HUES6 (cell line): ENCODE results near the gene RDH12.
A peak's percentile ranks its signal among the peaks of the same experiment; 100 is the strongest.
"Not testable (repeated sequence)": the region's sequence is repeated elsewhere in the genome, so short reads cannot be mapped to it uniquely, and the experiment has no call there.

Experiments used
- H3K27ac ChIP-seq: 2 replicates; pipeline ENCODE4 v1.7.0; 2013; ENCODE audit warnings: low read depth, mild to moderate bottlenecking, low read length, inconsistent platforms
- H3K27me3 ChIP-seq: 2 replicates; pipeline ENCODE4 v1.6.1; 2013; ENCODE audit warnings: low read length; ENCODE audit not compliant: control insufficient read depth, insufficient read depth
- H3K36me3 ChIP-seq: 2 replicates; pipeline ENCODE4 v1.6.1; 2013; ENCODE audit warnings: low read length; ENCODE audit not compliant: control insufficient read depth, insufficient read depth
- H3K4me1 ChIP-seq: 2 replicates; pipeline ENCODE4 v1.6.1; 2013; ENCODE audit warnings: low read length; ENCODE audit not compliant: control insufficient read depth, insufficient read depth
- H3K4me3 ChIP-seq: 2 replicates; pipeline ENCODE4 v1.5.1; 2013; ENCODE audit warnings: low read depth, low read length
- H3K9ac ChIP-seq: one replicate; pipeline ENCODE4 v1.6.1; 2013; ENCODE audit warnings: mild to moderate bottlenecking, low read length
- H3K9me3 ChIP-seq: 2 replicates; pipeline ENCODE4 v1.6.1; 2013; ENCODE audit warnings: low read depth, low read length; ENCODE audit not compliant: control insufficient read depth, insufficient read depth

The RDH12 gene

GRCh38 chr14:67705211-67705610 is 3.5 kb downstream of the RDH12 start:
- H3K9ac ChIP-seq: no peak overlapping the region
- peaks cover 13% of the 10 kb centered on the region for H3K9me3 ChIP-seq
- no peaks in the 10 kb centered on the region for H3K4me1 ChIP-seq
- H3K36me3 ChIP-seq: no peaks in the 10 kb centered on the region
- no peak overlapping the region for H3K4me3 ChIP-seq
- no peak overlapping the region for H3K27ac ChIP-seq
- H3K27me3 ChIP-seq: no peaks in the 10 kb centered on the region

- H3K27ac ChIP-seq, H3K4me3 ChIP-seq, H3K9ac ChIP-seq, H3K27me3 ChIP-seq, H3K36me3 ChIP-seq, H3K4me1 ChIP-seq: not testable (repeated sequence)
- peaks cover 16% of the 10 kb centered on the region for H3K9me3 ChIP-seq
These were observed 7.7 kb downstream of the RDH12 start for GRCh38 chr14:67709346-67709745.

DNA sequence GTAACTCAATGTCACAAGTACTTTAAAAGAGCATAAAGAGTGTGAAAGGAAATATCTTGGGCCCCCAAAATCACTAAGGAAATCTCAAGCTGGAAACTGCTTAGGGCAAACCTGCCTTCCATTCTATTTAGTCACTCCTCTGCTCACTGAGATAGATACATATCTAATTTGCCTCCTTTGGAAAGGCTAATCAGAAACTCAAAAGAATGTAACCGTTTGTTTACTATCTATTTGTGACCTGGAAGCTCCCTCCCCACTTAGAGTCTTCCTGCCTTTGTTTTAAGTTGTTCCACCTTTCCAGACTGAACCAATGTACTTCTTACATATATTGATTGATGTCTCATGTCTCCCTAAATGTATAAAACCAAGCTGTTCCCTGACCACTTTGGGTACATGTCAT is 8.1 kb downstream of the RDH12 start:
- H3K4me1 ChIP-seq, H3K36me3 ChIP-seq, H3K9ac ChIP-seq, H3K4me3 ChIP-seq, H3K27me3 ChIP-seq, H3K27ac ChIP-seq: not testable (repeated sequence)
- H3K9me3 ChIP-seq: peaks cover 16% of the 10 kb centered on the region

DNA sequence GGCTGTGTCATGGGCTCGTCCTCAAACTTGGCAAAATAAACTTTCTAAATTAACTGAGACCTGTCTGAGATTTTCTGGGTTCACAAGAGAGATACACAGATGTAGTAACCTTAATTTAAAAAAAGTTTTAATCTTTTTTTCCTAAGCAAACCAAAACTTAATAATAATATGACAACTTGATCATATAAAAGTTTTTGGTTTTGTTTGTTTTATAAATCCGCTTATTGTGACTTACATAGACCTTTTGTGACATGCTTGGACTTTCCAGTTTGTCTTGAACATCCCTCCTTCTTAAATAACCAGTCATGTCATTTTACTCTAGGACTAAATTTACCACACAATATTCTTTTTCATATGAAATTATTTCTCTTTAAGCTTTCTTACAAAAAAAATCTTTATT is 8.5 kb downstream of the RDH12 start:
- H3K9ac ChIP-seq: no peak overlapping the region
- H3K27ac ChIP-seq: no peak overlapping the region
- no peaks in the 10 kb centered on the region for H3K4me1 ChIP-seq
- H3K27me3 ChIP-seq: no peaks in the 10 kb centered on the region
- H3K4me3 ChIP-seq: no peak overlapping the region
- H3K36me3 ChIP-seq: no peaks in the 10 kb centered on the region
- H3K9me3 ChIP-seq: peaks cover 16% of the 10 kb centered on the region

DNA sequence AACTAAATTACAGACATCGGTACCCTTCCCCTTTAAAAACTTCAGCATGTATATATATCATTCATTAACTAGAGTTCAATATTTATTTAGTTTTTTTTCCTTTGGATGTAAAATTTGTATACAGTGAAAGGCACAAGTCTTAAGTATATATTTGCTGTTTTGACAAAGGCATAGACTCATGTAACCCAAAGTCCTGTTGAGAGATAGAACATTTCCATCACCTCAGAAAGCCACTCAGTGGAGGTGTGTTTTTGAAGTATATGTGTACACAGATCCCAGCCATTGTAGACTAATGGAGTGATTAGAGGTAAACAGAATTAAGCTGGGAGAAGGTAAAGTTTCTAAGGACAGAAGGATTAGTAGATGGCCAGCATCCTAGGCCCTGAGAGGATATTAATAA is 15.4 kb downstream of the RDH12 start:
- H3K9ac ChIP-seq: no peak overlapping the region
- no peaks in the 10 kb centered on the region; the same call in 1 of the 2 replicates for H3K9me3 ChIP-seq
- H3K36me3 ChIP-seq: no peaks in the 10 kb centered on the region
- H3K27ac ChIP-seq: no peak overlapping the region
- no peak overlapping the region for H3K4me3 ChIP-seq
- 0 out of 2 replicates have a peak, but pooled peaks cover 4% of the 10 kb centered on the region for H3K27me3 ChIP-seq
- H3K4me1 ChIP-seq: no peaks in the 10 kb centered on the region

- Histone ChIP-seq H3K4me3 (no peak overlapping the region), H3K9me3 (no peaks in the 10 kb centered on the region), H3K27ac (no peak overlapping the region), H3K27me3 (0 out of 2 replicates have a peak, but pooled peaks cover 4% of the 10 kb centered on the region), H3K9ac (no peak overlapping the region), H3K4me1 (no peaks in the 10 kb centered on the region), H3K36me3 (no peaks in the 10 kb centered on the region)
These were observed 16.6 kb downstream of the RDH12 start for GRCh38 chr14:67718265-67718664.

GRCh38 chr14:67719385-67719784 is 17.7 kb downstream of the RDH12 start:
- not testable (repeated sequence) for H3K9me3 ChIP-seq, H3K27me3 ChIP-seq, H3K27ac ChIP-seq, H3K36me3 ChIP-seq, H3K4me1 ChIP-seq, H3K4me3 ChIP-seq, H3K9ac ChIP-seq

- H3K9ac ChIP-seq: no peak overlapping the region
- no peaks in the 10 kb centered on the region for H3K4me1 ChIP-seq
- no peak overlapping the region for H3K27ac ChIP-seq
- H3K4me3 ChIP-seq: no peak overlapping the region
- no peaks in the 10 kb centered on the region for H3K9me3 ChIP-seq
- H3K27me3 ChIP-seq: 0 out of 2 replicates have a peak, but pooled peaks cover 4% of the 10 kb centered on the region
- H3K36me3 ChIP-seq: no peaks in the 10 kb centered on the region
These were observed 18.2 kb downstream of the RDH12 start for GRCh38 chr14:67719866-67720265.

DNA sequence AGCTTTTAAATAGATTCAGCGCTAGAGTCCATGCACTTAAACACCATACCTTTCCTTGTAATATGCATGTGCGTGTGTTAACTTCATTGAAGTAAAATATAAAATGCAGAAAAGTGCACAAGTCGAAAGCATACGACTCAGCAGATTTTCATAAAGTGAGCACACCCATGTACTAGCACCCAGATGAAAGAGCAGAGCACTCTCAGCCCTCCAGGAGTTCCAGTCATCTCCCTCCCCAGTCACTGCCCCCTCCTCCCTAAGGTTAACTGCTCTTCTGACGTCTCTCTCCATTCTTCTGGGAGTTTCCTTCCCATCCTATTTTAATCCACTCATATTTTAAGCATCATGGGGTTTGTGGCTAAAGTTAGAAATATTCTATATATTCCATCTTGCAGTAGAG is 20.2 kb downstream of the RDH12 start:
- H3K9me3 ChIP-seq: no peaks in the 10 kb centered on the region; the same call in 1 of the 2 replicates
- H3K36me3 ChIP-seq: no peaks in the 10 kb centered on the region
- H3K9ac ChIP-seq: no peak overlapping the region
- no peaks in the 10 kb centered on the region for H3K4me1 ChIP-seq
- no peak overlapping the region for H3K27ac ChIP-seq
- peaks cover 8% of the 10 kb centered on the region; the same call in 1 of the 2 replicates for H3K27me3 ChIP-seq
- no peak overlapping the region for H3K4me3 ChIP-seq

DNA sequence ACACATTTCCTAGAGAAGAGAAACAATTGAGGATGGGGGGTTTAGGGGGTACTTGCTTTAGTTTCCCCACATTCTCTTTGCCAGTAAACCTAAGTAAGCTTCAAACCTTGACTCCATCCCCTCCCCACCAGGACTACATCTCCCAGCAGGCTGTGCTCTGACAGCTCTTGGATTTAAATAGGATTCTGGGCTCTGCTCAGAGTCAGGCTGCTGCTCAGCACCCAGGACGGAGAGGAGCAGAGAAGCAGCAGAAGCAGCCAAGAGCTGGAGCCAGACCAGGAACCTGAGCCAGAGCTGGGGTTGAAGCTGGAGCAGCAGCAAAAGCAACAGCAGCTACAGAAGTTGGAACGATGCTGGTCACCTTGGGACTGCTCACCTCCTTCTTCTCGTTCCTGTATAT is 20.6 kb downstream of the RDH12 start:
- no peak overlapping the region for H3K27ac ChIP-seq
- peaks cover 8% of the 10 kb centered on the region; the same call in 1 of the 2 replicates for H3K27me3 ChIP-seq
- H3K4me1 ChIP-seq: no peaks in the 10 kb centered on the region
- H3K36me3 ChIP-seq: no peaks in the 10 kb centered on the region
- no peaks in the 10 kb centered on the region; the same call in 1 of the 2 replicates for H3K9me3 ChIP-seq
- 0 out of 2 replicates have a peak overlapping the region, but pooled peaks have one; percentile 17 for H3K4me3 ChIP-seq
- H3K9ac ChIP-seq: no peak overlapping the region

- peaks cover 8% of the 10 kb centered on the region; the same call in 1 of the 2 replicates for H3K27me3 ChIP-seq
- H3K4me3 ChIP-seq: no peak overlapping the region
- no peak overlapping the region for H3K9ac ChIP-seq
These were observed 23.5 kb downstream of the RDH12 start for GRCh38 chr14:67725171-67725570.

DNA sequence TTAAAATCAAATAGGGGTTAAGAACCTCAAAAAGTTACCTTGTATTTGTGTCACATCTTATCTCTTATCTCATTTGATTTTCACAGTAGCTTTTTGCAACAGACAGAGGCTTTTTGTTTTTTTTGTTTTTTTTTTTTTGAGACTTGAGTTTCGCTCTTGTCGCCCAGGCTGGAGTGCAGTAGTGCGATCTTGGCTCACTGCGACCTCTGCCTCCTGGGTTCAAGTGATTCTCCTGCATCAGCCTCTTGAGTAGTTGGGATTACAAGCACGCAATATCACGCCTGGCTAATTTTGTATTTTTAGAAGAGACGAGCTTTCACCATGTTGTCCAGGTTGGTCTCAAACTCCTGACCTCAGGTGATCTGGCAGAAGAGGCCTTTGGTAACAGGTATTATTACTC is 25.7 kb downstream of the RDH12 start:
- Histone ChIP-seq H3K9me3 (no peaks in the 10 kb centered on the region; the same call in 1 of the 2 replicates), H3K4me1 (peaks cover 20% of the 10 kb centered on the region), H3K27me3 (peaks cover 3% of the 10 kb centered on the region; the same call in 1 of the 2 replicates), H3K27ac (no peak overlapping the region), H3K4me3 (no peak overlapping the region), H3K36me3 (no peaks in the 10 kb centered on the region), H3K9ac (no peak overlapping the region)

More at GRCh38 chr14:67725171-67725570, 23.5 kb downstream of the RDH12 start:
- H3K4me1 ChIP-seq: peaks cover 19% of the 10 kb centered on the region
- H3K36me3 ChIP-seq: no peaks in the 10 kb centered on the region
- no peaks in the 10 kb centered on the region; the same call in 1 of the 2 replicates for H3K9me3 ChIP-seq
- H3K27ac ChIP-seq: no peak overlapping the region
